Amniotic epithelial cell (primary cell): Measurements from ENCODE around the gene ATP8A2.

Source experiments
- DNase-seq: peaks from one replicate; pipeline ENCODE4 v3.0.0-alpha.2; 2010; ENCODE audit warnings: low read depth

ATP8A2 gene

GRCh38 chr13:25967144-25967543, 595.4 kb downstream of the ATP8A2 start:
- DNase-seq: no peak

GRCh38 chr13:25971047-25971446, 599.3 kb downstream of the ATP8A2 start:
- no peak for DNase-seq

GRCh38 chr13:25971459-25972145, 599.8 kb downstream of the ATP8A2 start:
- no peak for DNase-seq

- DNase-seq: no peak
Measured at GRCh38 chr13:25973085-25973484, 601.3 kb downstream of the ATP8A2 start.

GRCh38 chr13:25973576-25973975, 601.8 kb downstream of the ATP8A2 start:
- DNase-seq: no peak

GRCh38 chr13:25977216-25977615, 605.4 kb downstream of the ATP8A2 start:
- DNase-seq: no peak

GRCh38 chr13:25977671-25978070, 605.9 kb downstream of the ATP8A2 start:
- no peak for DNase-seq

- no peak for DNase-seq
Measured at GRCh38 chr13:25978961-25979360, 607.2 kb downstream of the ATP8A2 start.

GRCh38 chr13:25979371-25979770, 607.6 kb downstream of the ATP8A2 start:
- no peak for DNase-seq

- peak; percentile 3 for DNase-seq
Measured at GRCh38 chr13:25980255-25980654, 608.5 kb downstream of the ATP8A2 start.

GRCh38 chr13:25981060-25981459, 609.3 kb downstream of the ATP8A2 start:
- no peak for DNase-seq

GRCh38 chr13:25982907-25983306, 611.1 kb downstream of the ATP8A2 start:
- DNase-seq: no peak

GRCh38 chr13:25987987-25988386, 616.2 kb downstream of the ATP8A2 start:
- no peak for DNase-seq

- DNase-seq: no peak
Measured at GRCh38 chr13:25988661-25989060, 616.9 kb downstream of the ATP8A2 start.

GRCh38 chr13:25990801-25991200, 619.0 kb downstream of the ATP8A2 start:
- peak; percentile 7 for DNase-seq

- DNase-seq: no peak
Measured at GRCh38 chr13:25992076-25992475, 620.3 kb downstream of the ATP8A2 start.

GRCh38 chr13:26007261-26008125, 635.7 kb downstream of the ATP8A2 start:
- DNase-seq: no peak

GRCh38 chr13:26010487-26011207, 638.9 kb downstream of the ATP8A2 start:
- no peak for DNase-seq

GRCh38 chr13:26011208-26011573, 639.4 kb downstream of the ATP8A2 start:
- DNase-seq: no peak

GRCh38 chr13:26011996-26012821, 640.4 kb downstream of the ATP8A2 start:
- no peak for DNase-seq

GRCh38 chr13:26012995-26013394, 641.2 kb downstream of the ATP8A2 start:
- no peak for DNase-seq
